Measurements from ENCODE around the gene CMTM5. TPM values are rescaled to one million over a fixed set of nuclear protein-coding genes. Genes with fewer than 3 reads are reported as not detected.
"Not testable (repeated sequence)": the region's sequence is repeated elsewhere in the genome, so short reads cannot be mapped to it uniquely, and the experiment has no call there.

Gene CMTM5
- total RNA-seq, 1 donor from 2014 or later: 2.0 TPM

GRCh38 chr14:23399591-23399990, 22.7 kb downstream of the CMTM5 start:
- TF ChIP-seq CTCF (conservative IDR thresholded peaks at IDR 0.05): no peak
- DNase-seq (ENCODE audit: low read depth, low spot score): no peak
- Mint-ChIP-seq H3K4me1 (no peaks in the 10 kb centered on the region), H3K27me3 (ENCODE audit: low read depth) (peaks cover 19% of the 10 kb centered on the region), H3K27ac (ENCODE audit: unreplicated experiment) (no peak overlapping the region), H3K9me3 (no peaks in the 10 kb centered on the region), H3K4me3 (no peak overlapping the region), H3K36me3 (ENCODE audit: low read depth) (no peaks in the 10 kb centered on the region)

DNA sequence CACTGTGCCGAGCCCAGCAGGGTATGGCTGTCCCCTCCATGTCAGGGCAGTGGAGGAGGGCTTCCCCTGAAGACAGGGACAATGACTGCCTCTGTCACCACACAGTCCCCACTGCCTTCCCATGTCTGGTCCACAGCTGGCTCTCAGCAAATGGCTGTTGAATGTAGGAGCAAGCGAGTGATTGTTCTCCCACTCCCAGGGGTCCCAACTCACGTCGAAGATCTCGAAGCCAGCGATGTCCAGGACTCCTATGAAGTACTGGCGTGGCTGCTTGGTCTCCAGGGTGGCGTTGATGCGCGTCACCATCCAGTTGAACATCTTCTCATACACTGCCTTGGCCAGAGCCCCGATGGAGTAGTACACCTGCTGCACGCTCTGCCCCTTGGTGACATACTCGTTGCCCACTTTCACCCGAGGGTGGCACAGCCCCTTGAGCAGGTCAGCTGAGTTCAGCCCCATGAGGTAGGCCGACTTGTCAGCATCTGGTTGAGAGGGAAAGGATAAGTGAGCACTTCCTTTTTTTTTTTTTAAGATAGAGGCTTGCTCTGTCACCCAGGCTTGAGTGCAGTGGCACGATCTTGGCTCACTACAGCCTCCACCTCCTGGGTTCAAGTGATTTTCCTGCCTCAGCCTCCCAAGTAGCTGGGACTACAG, 23.8 kb downstream of the CMTM5 start:
- not testable (repeated sequence) for H3K27ac Mint-ChIP-seq (ENCODE audit: unreplicated experiment); H3K4me3 Mint-ChIP-seq; DNase-seq (ENCODE audit: low read depth, low spot score); H3K36me3 Mint-ChIP-seq (ENCODE audit: low read depth); H3K9me3 Mint-ChIP-seq; H3K4me1 Mint-ChIP-seq
- H3K27me3 Mint-ChIP-seq (ENCODE audit: low read depth): peaks cover 24% of the 10 kb centered on the region

GRCh38 chr14:23401291-23401690, 24.4 kb downstream of the CMTM5 start:
- Mint-ChIP-seq H3K36me3 (ENCODE audit: low read depth) (no peaks in the 10 kb centered on the region), H3K4me1 (no peaks in the 10 kb centered on the region), H3K27me3 (ENCODE audit: low read depth) (peaks cover 27% of the 10 kb centered on the region), H3K4me3 (no peak overlapping the region), H3K9me3 (no peaks in the 10 kb centered on the region), H3K27ac (ENCODE audit: unreplicated experiment) (no peak overlapping the region)
- TF ChIP-seq CTCF (conservative IDR thresholded peaks at IDR 0.05): no peak
- no peak for DNase-seq (ENCODE audit: low read depth, low spot score)

GRCh38 chr14:23402296-23403138, 25.7 kb downstream of the CMTM5 start:
- H3K27ac Mint-ChIP-seq (ENCODE audit: unreplicated experiment): no peak overlapping the region
- H3K9me3 Mint-ChIP-seq: no peaks in the 10 kb centered on the region
- peaks cover 29% of the 10 kb centered on the region for H3K27me3 Mint-ChIP-seq (ENCODE audit: low read depth)
- H3K4me1 Mint-ChIP-seq: no peaks in the 10 kb centered on the region
- no peak overlapping the region for H3K4me3 Mint-ChIP-seq
- TF ChIP-seq CTCF (conservative IDR thresholded peaks at IDR 0.05): no peak
- H3K36me3 Mint-ChIP-seq (ENCODE audit: low read depth): no peaks in the 10 kb centered on the region
- no peak for DNase-seq (ENCODE audit: low read depth, low spot score)

DNA sequence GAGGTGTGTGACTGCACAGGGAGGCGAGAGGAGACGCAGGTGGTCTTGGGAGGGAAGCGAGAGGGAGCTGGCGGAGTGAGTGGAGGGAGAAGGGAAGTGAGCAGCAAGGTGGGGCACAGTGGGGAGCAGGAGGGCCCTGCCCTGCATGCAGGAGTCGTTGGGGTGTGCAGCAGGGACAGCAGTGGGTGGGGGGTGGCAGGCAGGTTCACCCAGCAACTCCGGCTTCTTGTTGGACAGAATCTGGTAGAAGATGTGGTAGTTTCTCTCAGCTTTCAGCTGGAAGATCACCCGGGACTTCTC, 26.2 kb downstream of the CMTM5 start:
- Mint-ChIP-seq H3K4me3 (no peak overlapping the region), H3K27me3 (ENCODE audit: low read depth) (peaks cover 32% of the 10 kb centered on the region), H3K9me3 (no peaks in the 10 kb centered on the region), H3K36me3 (ENCODE audit: low read depth) (no peaks in the 10 kb centered on the region), H3K27ac (ENCODE audit: unreplicated experiment) (no peak overlapping the region), H3K4me1 (no peaks in the 10 kb centered on the region)
- TF ChIP-seq CTCF (conservative IDR thresholded peaks at IDR 0.05): no peak
- DNase-seq (ENCODE audit: low read depth, low spot score): no peak

DNA sequence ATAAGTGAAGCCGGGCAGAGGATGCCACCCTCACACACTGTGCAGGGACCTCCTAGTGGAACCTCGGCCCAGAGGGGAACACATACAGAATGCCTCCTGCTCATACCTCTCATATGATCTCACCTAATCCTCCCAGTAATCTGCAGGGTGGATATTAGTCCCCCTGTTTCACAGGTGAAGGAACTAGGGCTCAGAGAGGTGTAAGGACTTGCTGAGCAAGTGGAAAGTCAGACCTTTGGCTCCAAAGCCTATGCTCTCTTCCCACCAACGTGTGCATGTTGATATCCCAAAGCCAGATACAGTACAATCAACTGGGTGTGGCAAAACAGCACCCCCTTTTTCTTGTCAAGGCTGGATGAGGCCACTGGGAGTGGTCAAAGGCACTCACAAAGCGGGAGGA, 27.1 kb downstream of the CMTM5 start:
- H3K27ac Mint-ChIP-seq (ENCODE audit: unreplicated experiment): no peak overlapping the region
- H3K27me3 Mint-ChIP-seq (ENCODE audit: low read depth): peaks cover 30% of the 10 kb centered on the region
- H3K4me3 Mint-ChIP-seq: no peak overlapping the region
- TF ChIP-seq CTCF (conservative IDR thresholded peaks at IDR 0.05): no peak
- no peak for DNase-seq (ENCODE audit: low read depth, low spot score)
- no peaks in the 10 kb centered on the region for H3K9me3 Mint-ChIP-seq
- peaks cover 2% of the 10 kb centered on the region for H3K4me1 Mint-ChIP-seq
- H3K36me3 Mint-ChIP-seq (ENCODE audit: low read depth): no peaks in the 10 kb centered on the region

Measured in neural crest cell (in vitro differentiated cells).